GM12878 (cell line): ENCODE data around the gene CRYGS. TPM values are rescaled to one million over a fixed set of nuclear protein-coding genes. Genes with fewer than 3 reads are reported as not detected.
A peak's percentile ranks its signal among the peaks of the same experiment; 100 is the strongest.

Experiments used
- BHLHE40 ChIP-seq, 2 experiments: fragments of 450-650 bp in 1 of 2; IDR thresholded peaks; 2 replicates each; pipeline ENCODE4 v1.6.1; 2011 to 2017; ENCODE audit warnings: low read depth in 2 of 2, borderline replicate concordance in 1 of 2, improper control_type of control experiment in 1 of 2, low read length in 1 of 2, mild to moderate bottlenecking in 1 of 2
- CREM ChIP-seq: IDR thresholded peaks from 2 replicates; pipeline ENCODE4 v1.6.1; 2014; ENCODE audit warnings: antibody characterized with exemption, low read depth
- EED ChIP-seq: sonication (generic); IDR thresholded peaks from 2 replicates; pipeline ENCODE4 v1.6.1; 2016; ENCODE audit warnings: antibody characterized with exemption, low read depth
- IKZF1 ChIP-seq: fragments of 450-650 bp; conservative IDR thresholded peaks from 2 replicates; pipeline ENCODE4 v1.6.1; 2017; ENCODE audit warnings: antibody characterized with exemption, mild to moderate bottlenecking
- IRF4 ChIP-seq: IDR thresholded peaks from 2 replicates; pipeline ENCODE4 v1.6.1; 2011; ENCODE audit warnings: low read depth, low read length
- NRF1 ChIP-seq: conservative IDR thresholded peaks from 2 replicates; pipeline ENCODE4 v1.6.1; 2011; ENCODE audit warnings: mild to moderate bottlenecking, low read depth, low read length, improper control_type of control experiment
- PML ChIP-seq: IDR thresholded peaks from 2 replicates; pipeline ENCODE4 v1.6.1; 2012; ENCODE audit warnings: low read length, inconsistent platforms
- POU2F2 ChIP-seq: IDR thresholded peaks from 3 replicates; pipeline ENCODE4 v1.6.1; 2011; ENCODE audit warnings: low read depth, mild to moderate bottlenecking, low read length, borderline replicate concordance
- RAD21 ChIP-seq: IDR thresholded peaks from 2 replicates; pipeline ENCODE4 v1.6.1; 2011; ENCODE audit warnings: mild to moderate bottlenecking, low read depth, low read length, moderate library complexity; ENCODE audit not compliant: insufficient read depth
- SMAD5 ChIP-seq: IDR thresholded peaks from 2 replicates; pipeline ENCODE4 v1.6.1; 2016; ENCODE audit warnings: antibody characterized with exemption, low read depth
- ZBED1 ChIP-seq: IDR thresholded peaks from 2 replicates; pipeline ENCODE4 v1.6.1; 2016; ENCODE audit warnings: borderline replicate concordance
- ZNF384 ChIP-seq: IDR thresholded peaks from 2 replicates; pipeline ENCODE4 v1.6.1; 2012; ENCODE audit warnings: low read depth, mild to moderate bottlenecking, low read length, improper control_type of control experiment, borderline replicate concordance
- polyA plus RNA-seq, 11 experiments: library from polyadenylated mRNA; depleted of rRNA in 4 of 11; unstranded in 6 of 11; stranded (reverse) in 5 of 11; fragments of >200 nt; fragmentation: Nextera tagmentation in 4 of 11; fragmentation: Illumina TruSeq in 1 of 11; extraction: Ambion mirVana in 4 of 11; extraction: Trizol in 1 of 11; gene quantifications; 1 replicate in 1 of 11; 2 replicates in 10 of 11; pipeline versions ENCODE4 v1.2.1 to v1.2.3, GENCODE V29; 2011 to 2016; ENCODE audit warnings: inconsistent platforms in 2 of 11, missing spikeins in 2 of 11, low read depth in 1 of 11
- total RNA-seq, 4 experiments: library from RNA; depleted of rRNA in 3 of 4; stranded (reverse); fragments of >200 nt in 3 of 4; fragmentation: Illumina TruSeq in 1 of 4; extraction: Trizol in 1 of 4; gene quantifications; 2 replicates each; pipeline versions ENCODE4 v1.2.1 to v1.2.3, GENCODE V29; 2013 to 2021
- TF ChIP-seq, protein P1 (sequence below): fragments of 450-650 bp; IDR thresholded peaks from 2 replicates; pipeline ENCODE4 v1.6.1; 2017; ENCODE audit warnings: mild to moderate bottlenecking, moderate library complexity
- TF ChIP-seq, protein P2 (sequence below): fragments of 450-650 bp; IDR thresholded peaks from 2 replicates; pipeline ENCODE4 v1.6.1; 2016; ENCODE audit warnings: mild to moderate bottlenecking, moderate library complexity, borderline replicate concordance
- TF ChIP-seq, protein P3 (sequence below): IDR thresholded peaks from 2 replicates; pipeline ENCODE4 v1.6.1; 2012; ENCODE audit warnings: mild to moderate bottlenecking, low read depth, low read length
- TF ChIP-seq, protein P4 (sequence below): fragments of 450-650 bp; formaldehyde crosslinking; IDR thresholded peaks from 2 replicates; pipeline ENCODE4 v1.4.0; 2022; ENCODE audit warnings: mild to moderate bottlenecking, moderate library complexity

The CRYGS gene
- total and polyA plus RNA-seq, 10 of the 15 experiments (the other 5 are each of a cell fraction or from before 2014, with no cell fraction given), result 1.1 to 6.0 (median 2.5) TPM

DNA sequence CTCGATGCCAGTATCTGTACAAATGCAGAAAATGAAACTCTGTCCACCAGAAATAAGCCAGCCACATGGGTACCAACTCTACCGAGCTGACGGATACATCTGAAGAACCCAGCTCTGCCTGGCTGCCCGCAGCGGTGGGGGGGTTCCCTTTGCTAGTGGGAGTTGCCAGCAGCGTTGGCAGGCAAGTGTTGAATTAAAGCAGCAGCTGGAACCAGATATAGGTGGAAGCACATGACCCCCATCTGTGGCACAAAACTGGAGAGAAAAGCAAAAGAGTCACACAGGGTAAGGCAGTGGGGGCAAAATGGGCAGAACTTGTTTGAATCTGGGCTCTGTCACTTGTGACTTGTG is 17.9 kb downstream of the CRYGS start (continued):
- TF ChIP-seq EED (no peak; the same call in 1 of the 2 replicates), ZNF384 (no peak), ZBED1 (no peak), BHLHE40 (IDR thresholded peaks at IDR 0.05; ENCODE audit: borderline replicate concordance in 1 of 2, low read depth in 2 of 2, low read length in 1 of 2) (peak in 1 of 2 experiments; percentile 27; a peak in 1 of 4 replicates), NRF1 (no peak), IRF4 (no peak), POU2F2 (no peak), CREM (no peak), SMAD5 (no peak), PML (no peak), RAD21 (no peak), IKZF1 (0 out of 2 replicates have a peak, but pooled peaks have one; percentile 30)
- TF ChIP-seq, protein P1, sequence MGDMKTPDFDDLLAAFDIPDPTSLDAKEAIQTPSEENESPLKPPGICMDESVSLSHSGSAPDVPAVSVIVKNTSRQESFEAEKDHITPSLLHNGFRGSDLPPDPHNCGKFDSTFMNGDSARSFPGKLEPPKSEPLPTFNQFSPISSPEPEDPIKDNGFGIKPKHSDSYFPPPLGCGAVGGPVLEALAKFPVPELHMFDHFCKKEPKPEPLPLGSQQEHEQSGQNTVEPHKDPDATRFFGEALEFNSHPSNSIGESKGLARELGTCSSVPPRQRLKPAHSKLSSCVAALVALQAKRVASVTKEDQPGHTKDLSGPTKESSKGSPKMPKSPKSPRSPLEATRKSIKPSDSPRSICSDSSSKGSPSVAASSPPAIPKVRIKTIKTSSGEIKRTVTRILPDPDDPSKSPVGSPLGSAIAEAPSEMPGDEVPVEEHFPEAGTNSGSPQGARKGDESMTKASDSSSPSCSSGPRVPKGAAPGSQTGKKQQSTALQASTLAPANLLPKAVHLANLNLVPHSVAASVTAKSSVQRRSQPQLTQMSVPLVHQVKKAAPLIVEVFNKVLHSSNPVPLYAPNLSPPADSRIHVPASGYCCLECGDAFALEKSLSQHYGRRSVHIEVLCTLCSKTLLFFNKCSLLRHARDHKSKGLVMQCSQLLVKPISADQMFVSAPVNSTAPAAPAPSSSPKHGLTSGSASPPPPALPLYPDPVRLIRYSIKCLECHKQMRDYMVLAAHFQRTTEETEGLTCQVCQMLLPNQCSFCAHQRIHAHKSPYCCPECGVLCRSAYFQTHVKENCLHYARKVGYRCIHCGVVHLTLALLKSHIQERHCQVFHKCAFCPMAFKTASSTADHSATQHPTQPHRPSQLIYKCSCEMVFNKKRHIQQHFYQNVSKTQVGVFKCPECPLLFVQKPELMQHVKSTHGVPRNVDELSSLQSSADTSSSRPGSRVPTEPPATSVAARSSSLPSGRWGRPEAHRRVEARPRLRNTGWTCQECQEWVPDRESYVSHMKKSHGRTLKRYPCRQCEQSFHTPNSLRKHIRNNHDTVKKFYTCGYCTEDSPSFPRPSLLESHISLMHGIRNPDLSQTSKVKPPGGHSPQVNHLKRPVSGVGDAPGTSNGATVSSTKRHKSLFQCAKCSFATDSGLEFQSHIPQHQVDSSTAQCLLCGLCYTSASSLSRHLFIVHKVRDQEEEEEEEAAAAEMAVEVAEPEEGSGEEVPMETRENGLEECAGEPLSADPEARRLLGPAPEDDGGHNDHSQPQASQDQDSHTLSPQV, result no peak
- TF ChIP-seq, protein P2, sequence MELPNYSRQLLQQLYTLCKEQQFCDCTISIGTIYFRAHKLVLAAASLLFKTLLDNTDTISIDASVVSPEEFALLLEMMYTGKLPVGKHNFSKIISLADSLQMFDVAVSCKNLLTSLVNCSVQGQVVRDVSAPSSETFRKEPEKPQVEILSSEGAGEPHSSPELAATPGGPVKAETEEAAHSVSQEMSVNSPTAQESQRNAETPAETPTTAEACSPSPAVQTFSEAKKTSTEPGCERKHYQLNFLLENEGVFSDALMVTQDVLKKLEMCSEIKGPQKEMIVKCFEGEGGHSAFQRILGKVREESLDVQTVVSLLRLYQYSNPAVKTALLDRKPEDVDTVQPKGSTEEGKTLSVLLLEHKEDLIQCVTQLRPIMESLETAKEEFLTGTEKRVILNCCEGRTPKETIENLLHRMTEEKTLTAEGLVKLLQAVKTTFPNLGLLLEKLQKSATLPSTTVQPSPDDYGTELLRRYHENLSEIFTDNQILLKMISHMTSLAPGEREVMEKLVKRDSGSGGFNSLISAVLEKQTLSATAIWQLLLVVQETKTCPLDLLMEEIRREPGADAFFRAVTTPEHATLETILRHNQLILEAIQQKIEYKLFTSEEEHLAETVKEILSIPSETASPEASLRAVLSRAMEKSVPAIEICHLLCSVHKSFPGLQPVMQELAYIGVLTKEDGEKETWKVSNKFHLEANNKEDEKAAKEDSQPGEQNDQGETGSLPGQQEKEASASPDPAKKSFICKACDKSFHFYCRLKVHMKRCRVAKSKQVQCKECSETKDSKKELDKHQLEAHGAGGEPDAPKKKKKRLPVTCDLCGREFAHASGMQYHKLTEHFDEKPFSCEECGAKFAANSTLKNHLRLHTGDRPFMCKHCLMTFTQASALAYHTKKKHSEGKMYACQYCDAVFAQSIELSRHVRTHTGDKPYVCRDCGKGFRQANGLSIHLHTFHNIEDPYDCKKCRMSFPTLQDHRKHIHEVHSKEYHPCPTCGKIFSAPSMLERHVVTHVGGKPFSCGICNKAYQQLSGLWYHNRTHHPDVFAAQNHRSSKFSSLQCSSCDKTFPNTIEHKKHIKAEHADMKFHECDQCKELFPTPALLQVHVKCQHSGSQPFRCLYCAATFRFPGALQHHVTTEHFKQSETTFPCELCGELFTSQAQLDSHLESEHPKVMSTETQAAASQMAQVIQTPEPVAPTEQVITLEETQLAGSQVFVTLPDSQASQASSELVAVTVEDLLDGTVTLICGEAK, result no peak
- TF ChIP-seq, protein P3, sequence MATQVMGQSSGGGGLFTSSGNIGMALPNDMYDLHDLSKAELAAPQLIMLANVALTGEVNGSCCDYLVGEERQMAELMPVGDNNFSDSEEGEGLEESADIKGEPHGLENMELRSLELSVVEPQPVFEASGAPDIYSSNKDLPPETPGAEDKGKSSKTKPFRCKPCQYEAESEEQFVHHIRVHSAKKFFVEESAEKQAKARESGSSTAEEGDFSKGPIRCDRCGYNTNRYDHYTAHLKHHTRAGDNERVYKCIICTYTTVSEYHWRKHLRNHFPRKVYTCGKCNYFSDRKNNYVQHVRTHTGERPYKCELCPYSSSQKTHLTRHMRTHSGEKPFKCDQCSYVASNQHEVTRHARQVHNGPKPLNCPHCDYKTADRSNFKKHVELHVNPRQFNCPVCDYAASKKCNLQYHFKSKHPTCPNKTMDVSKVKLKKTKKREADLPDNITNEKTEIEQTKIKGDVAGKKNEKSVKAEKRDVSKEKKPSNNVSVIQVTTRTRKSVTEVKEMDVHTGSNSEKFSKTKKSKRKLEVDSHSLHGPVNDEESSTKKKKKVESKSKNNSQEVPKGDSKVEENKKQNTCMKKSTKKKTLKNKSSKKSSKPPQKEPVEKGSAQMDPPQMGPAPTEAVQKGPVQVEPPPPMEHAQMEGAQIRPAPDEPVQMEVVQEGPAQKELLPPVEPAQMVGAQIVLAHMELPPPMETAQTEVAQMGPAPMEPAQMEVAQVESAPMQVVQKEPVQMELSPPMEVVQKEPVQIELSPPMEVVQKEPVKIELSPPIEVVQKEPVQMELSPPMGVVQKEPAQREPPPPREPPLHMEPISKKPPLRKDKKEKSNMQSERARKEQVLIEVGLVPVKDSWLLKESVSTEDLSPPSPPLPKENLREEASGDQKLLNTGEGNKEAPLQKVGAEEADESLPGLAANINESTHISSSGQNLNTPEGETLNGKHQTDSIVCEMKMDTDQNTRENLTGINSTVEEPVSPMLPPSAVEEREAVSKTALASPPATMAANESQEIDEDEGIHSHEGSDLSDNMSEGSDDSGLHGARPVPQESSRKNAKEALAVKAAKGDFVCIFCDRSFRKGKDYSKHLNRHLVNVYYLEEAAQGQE, result no peak
- TF ChIP-seq, protein P4, sequence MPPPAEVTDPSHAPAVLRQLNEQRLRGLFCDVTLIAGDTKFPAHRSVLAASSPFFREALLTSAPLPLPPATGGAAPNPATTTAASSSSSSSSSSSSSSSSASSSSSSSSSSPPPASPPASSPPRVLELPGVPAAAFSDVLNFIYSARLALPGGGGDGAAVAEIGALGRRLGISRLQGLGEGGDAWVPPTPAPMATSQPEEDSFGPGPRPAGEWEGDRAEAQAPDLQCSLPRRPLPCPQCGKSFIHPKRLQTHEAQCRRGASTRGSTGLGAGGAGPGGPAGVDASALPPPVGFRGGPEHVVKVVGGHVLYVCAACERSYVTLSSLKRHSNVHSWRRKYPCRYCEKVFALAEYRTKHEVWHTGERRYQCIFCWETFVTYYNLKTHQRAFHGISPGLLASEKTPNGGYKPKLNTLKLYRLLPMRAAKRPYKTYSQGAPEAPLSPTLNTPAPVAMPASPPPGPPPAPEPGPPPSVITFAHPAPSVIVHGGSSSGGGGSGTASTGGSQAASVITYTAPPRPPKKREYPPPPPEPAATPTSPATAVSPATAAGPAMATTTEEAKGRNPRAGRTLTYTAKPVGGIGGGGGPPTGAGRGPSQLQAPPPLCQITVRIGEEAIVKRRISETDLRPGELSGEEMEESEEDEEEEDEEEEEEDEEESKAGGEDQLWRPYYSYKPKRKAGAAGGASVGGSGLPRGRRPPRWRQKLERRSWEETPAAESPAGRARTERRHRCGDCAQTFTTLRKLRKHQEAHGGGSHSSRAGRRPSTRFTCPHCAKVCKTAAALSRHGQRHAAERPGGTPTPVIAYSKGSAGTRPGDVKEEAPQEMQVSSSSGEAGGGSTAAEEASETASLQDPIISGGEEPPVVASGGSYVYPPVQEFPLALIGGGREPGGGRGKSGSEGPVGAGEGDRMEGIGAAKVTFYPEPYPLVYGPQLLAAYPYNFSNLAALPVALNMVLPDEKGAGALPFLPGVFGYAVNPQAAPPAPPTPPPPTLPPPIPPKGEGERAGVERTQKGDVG (CRISPR knock-in tag), result no peak
